ENCODE results near the gene HTRA1.

DNA sequence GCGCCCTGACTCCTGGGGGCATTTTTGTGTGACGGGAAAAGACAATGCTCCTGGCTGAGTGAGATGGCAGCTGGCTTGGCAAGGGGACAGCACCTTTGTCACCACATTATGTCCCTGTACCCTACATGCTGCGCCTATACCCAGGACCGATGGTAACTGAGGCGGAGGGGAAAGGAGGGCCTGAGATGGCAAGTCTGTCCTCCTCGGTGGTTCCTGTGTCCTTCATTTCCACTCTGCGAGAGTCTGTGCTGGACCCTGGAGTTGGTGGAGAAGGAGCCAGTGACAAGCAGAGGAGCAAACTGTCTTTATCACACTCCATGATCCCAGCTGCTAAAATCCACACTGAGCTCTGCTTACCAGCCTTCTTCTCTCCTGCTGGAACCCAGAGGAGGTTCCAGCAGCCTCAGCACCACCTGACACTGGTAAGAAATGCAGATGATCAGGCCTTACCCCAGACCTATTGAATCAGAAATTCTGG is 6.7 kb upstream of the HTRA1 start, which contains the start of gene ARMS2:
- TF ChIP-seq, protein P1, sequence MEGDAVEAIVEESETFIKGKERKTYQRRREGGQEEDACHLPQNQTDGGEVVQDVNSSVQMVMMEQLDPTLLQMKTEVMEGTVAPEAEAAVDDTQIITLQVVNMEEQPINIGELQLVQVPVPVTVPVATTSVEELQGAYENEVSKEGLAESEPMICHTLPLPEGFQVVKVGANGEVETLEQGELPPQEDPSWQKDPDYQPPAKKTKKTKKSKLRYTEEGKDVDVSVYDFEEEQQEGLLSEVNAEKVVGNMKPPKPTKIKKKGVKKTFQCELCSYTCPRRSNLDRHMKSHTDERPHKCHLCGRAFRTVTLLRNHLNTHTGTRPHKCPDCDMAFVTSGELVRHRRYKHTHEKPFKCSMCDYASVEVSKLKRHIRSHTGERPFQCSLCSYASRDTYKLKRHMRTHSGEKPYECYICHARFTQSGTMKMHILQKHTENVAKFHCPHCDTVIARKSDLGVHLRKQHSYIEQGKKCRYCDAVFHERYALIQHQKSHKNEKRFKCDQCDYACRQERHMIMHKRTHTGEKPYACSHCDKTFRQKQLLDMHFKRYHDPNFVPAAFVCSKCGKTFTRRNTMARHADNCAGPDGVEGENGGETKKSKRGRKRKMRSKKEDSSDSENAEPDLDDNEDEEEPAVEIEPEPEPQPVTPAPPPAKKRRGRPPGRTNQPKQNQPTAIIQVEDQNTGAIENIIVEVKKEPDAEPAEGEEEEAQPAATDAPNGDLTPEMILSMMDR (conservative IDR thresholded peaks at IDR 0.05; ENCODE audit: low read length) = no peak
- TF ChIP-seq EZH2phosphoT487 (IDR thresholded peaks at IDR 0.05; ENCODE audit: borderline replicate concordance) = no peak

Data from Loucy (cell line).